Suprapubic skin (tissue), 4 donors: ENCODE measurements around the gene ZSCAN21. TPM values are rescaled to one million over a fixed set of nuclear protein-coding genes. Genes with fewer than 3 reads are reported as not detected.

Experiments used
- DNase-seq, 2 donors: peaks; one replicate each; pipeline ENCODE4 v3.0.0-alpha.2; 2019; ENCODE audit warnings: low spot score in 2 of 2
- H3K27ac ChIP-seq: fragments of 200-600 bp; sonication (generic); one replicate; pipeline ENCODE4 v1.5.1; 2019
- H3K27me3 ChIP-seq: fragments of 200-600 bp; sonication (generic); one replicate; pipeline ENCODE4 v1.5.1; 2019
- H3K36me3 ChIP-seq: fragments of 200-600 bp; sonication (generic); one replicate; pipeline ENCODE4 v1.5.1; 2019
- H3K4me1 ChIP-seq: fragments of 200-600 bp; sonication (generic); one replicate; pipeline ENCODE4 v1.5.1; 2019
- H3K4me3 ChIP-seq: fragments of 200-600 bp; sonication (generic); one replicate; pipeline ENCODE4 v1.5.1; 2019; ENCODE audit warnings: mild to moderate bottlenecking
- H3K9me3 ChIP-seq: fragments of 200-600 bp; sonication (generic); one replicate; pipeline ENCODE4 v1.5.1; 2019
- CTCF ChIP-seq, 2 donors: fragments of 200-600 bp in 1 of 2; fragments of 450-650 bp in 1 of 2; sonication (generic) in 1 of 2; IDR thresholded peaks; one replicate each; pipeline ENCODE4 v1.5.1; 2016 to 2019; ENCODE audit warnings: antibody characterized with exemption in 2 of 2, mild to moderate bottlenecking in 1 of 2, moderate library complexity in 1 of 2
- EP300 ChIP-seq: sonication (generic); formaldehyde crosslinking; IDR thresholded peaks from one replicate; pipeline ENCODE4 v1.6.1; 2017; ENCODE audit warnings: antibody characterized with exemption
- POLR2A ChIP-seq, 2 donors: fragments of 450-650 bp; IDR thresholded peaks; one replicate each; pipeline ENCODE4 v1.6.1; 2017; ENCODE audit warnings: antibody characterized with exemption in 2 of 2, mild to moderate bottlenecking in 2 of 2, moderate library complexity in 2 of 2
- POLR2AphosphoS5 ChIP-seq, 3 donors: sonication (generic); formaldehyde crosslinking; IDR thresholded peaks; one replicate each; pipeline ENCODE4 v1.6.1; 2017; ENCODE audit warnings: antibody characterized with exemption in 3 of 3
- WGBS: methylation state at CpG from one replicate; pipeline ENCODE4 v1.1.5; 2018; 5-methylcytosine and 5-hydroxymethylcytosine counted together
- total RNA-seq, 4 donors: library from RNA; depleted of rRNA; stranded (reverse); fragments of >200 nt; gene quantifications; one replicate each; pipeline ENCODE4 v1.1.0, GENCODE V29; 2016

ZSCAN21 gene
- total RNA-seq, 4 donors from 2014 or later: 8.9 to 18.5 (median 10.2) TPM

GRCh38 chr7:100044718-100045117 lies 4.9 kb upstream of the ZSCAN21 start:
- H3K9me3 ChIP-seq: no peaks in the 10 kb centered on the region
- H3K4me3 ChIP-seq: no peak overlapping the region
- TF ChIP-seq POLR2AphosphoS5 (IDR thresholded peaks at IDR 0.05): no peak
- no peak for TF ChIP-seq EP300
- no peak for TF ChIP-seq CTCF (IDR thresholded peaks at IDR 0.05)
- no peak for TF ChIP-seq POLR2A (IDR thresholded peaks at IDR 0.05)
- H3K27ac ChIP-seq: no peak overlapping the region
- WGBS: 36% methylated on average over 6 of the region's 6 CpGs
- no peak for DNase-seq
- H3K36me3 ChIP-seq: no peaks in the 10 kb centered on the region
- H3K27me3 ChIP-seq: no peaks in the 10 kb centered on the region
- H3K4me1 ChIP-seq: peaks cover 12% of the 10 kb centered on the region

GRCh38 chr7:100048680-100049079 lies 894 bp upstream of the ZSCAN21 start:
- DNase-seq: no peak
- Histone ChIP-seq H3K4me3 (no peak overlapping the region), H3K9me3 (no peaks in the 10 kb centered on the region), H3K27ac (no peak overlapping the region), H3K27me3 (no peaks in the 10 kb centered on the region), H3K36me3 (no peaks in the 10 kb centered on the region), H3K4me1 (peaks cover 23% of the 10 kb centered on the region)
- 73% methylated on average over 4 of the region's 4 CpGs for WGBS
- TF ChIP-seq POLR2A (IDR thresholded peaks at IDR 0.05) (no peak), EP300 (no peak), CTCF (IDR thresholded peaks at IDR 0.05) (no peak), POLR2AphosphoS5 (IDR thresholded peaks at IDR 0.05) (no peak)

DNA sequence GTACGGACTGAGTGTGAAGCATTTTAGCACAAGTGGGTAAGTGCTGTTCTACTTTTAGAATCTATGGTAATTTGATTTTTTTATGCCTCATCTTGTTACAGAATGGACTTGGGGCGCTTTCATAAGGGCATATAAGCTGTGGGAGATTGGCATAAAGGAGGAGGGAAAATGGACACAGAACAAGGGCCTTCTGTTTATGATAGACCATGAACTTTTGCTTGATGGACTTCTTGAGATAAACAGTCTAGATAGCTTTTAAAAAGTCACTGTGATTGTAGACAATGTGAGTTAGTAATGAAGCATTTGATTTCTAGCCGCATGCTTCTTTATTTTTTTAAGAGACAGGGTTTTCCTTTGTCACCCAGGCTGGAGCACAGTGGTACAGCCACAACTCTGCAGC lies 2.0 kb downstream of the ZSCAN21 start:
- DNase-seq: no peak
- no peaks in the 10 kb centered on the region for H3K9me3 ChIP-seq

GRCh38 chr7:100053215-100053614 lies 3.6 kb downstream of the ZSCAN21 start:
- WGBS: 31% methylated on average over 3 of the region's 3 CpGs
- TF ChIP-seq CTCF (IDR thresholded peaks at IDR 0.05) (peak in 1 of 2 donors; percentile 24), POLR2AphosphoS5 (IDR thresholded peaks at IDR 0.05) (no peak), EP300 (no peak)
- Histone ChIP-seq H3K4me1 (peaks cover 19% of the 10 kb centered on the region), H3K9me3 (no peaks in the 10 kb centered on the region), H3K27ac (no peak overlapping the region), H3K4me3 (no peak overlapping the region), H3K27me3 (no peaks in the 10 kb centered on the region), H3K36me3 (peaks cover 16% of the 10 kb centered on the region)
- no peak for DNase-seq

More for the DNA sequence above, 2.0 kb downstream of the ZSCAN21 start:
- 90% methylated on average over 3 of the region's 3 CpGs for WGBS
- Histone ChIP-seq H3K4me3 (no peak overlapping the region), H3K36me3 (no peaks in the 10 kb centered on the region), H3K4me1 (peaks cover 19% of the 10 kb centered on the region), H3K27me3 (no peaks in the 10 kb centered on the region), H3K27ac (no peak overlapping the region)
- TF ChIP-seq CTCF (IDR thresholded peaks at IDR 0.05): no peak
- no peak for TF ChIP-seq POLR2AphosphoS5 (IDR thresholded peaks at IDR 0.05)
- TF ChIP-seq EP300: no peak
- no peak for TF ChIP-seq POLR2A (IDR thresholded peaks at IDR 0.05)

DNA sequence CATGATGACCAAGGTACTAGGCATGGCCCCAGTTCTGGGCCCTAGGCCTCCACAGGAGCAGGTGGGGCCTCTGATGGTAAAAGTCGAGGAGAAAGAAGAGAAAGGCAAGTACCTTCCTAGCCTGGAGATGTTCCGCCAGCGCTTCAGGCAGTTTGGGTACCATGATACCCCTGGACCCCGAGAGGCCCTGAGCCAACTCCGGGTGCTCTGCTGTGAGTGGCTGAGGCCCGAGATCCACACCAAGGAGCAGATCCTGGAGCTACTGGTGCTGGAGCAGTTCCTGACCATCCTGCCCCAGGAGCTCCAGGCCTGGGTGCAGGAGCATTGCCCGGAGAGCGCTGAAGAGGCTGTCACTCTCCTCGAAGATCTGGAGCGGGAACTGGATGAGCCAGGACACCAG lies 7.4 kb downstream of the ZSCAN21 start:
- Histone ChIP-seq H3K4me1 (peaks cover 3% of the 10 kb centered on the region), H3K27me3 (no peaks in the 10 kb centered on the region), H3K36me3 (peaks cover 48% of the 10 kb centered on the region), H3K9me3 (no peaks in the 10 kb centered on the region), H3K27ac (no peak overlapping the region), H3K4me3 (no peak overlapping the region)
- no peak for DNase-seq
- 94% methylated on average over 10 of the region's 10 CpGs for WGBS
- TF ChIP-seq EP300 (no peak), POLR2A (IDR thresholded peaks at IDR 0.05) (no peak), CTCF (IDR thresholded peaks at IDR 0.05) (no peak)
